Measurements from ENCODE around the gene KLF12.

Gene KLF12

GRCh38 chr13:74134221-74134776 lies at the start of gene KLF12:
Gene KLF12 (minus strand): TSS chr13:74134404.
- DNase-seq = peak; percentile 72

- DNase-seq = no peak
Measured at GRCh38 chr13:74182491-74182890, 48.3 kb upstream of the KLF12 start.

- DNase-seq = no peak
Measured at GRCh38 chr13:74174810-74175209, 40.6 kb upstream of the KLF12 start.

- DNase-seq = no peak
Measured at GRCh38 chr13:74173822-74174221, 39.6 kb upstream of the KLF12 start.

GRCh38 chr13:74171641-74172040 lies 37.4 kb upstream of the KLF12 start:
- no peak for DNase-seq

- DNase-seq = no peak
Measured at GRCh38 chr13:74169676-74170075, 35.5 kb upstream of the KLF12 start.

- no peak for DNase-seq
Measured at GRCh38 chr13:74168263-74168675, 34.1 kb upstream of the KLF12 start.

- DNase-seq = no peak
Measured at GRCh38 chr13:74166261-74167004, 32.2 kb upstream of the KLF12 start.

GRCh38 chr13:74162782-74163181 lies 28.6 kb upstream of the KLF12 start:
- no peak for DNase-seq

- DNase-seq = no peak
Measured at GRCh38 chr13:74162135-74162534, 27.9 kb upstream of the KLF12 start.

GRCh38 chr13:74158571-74159352 lies 24.6 kb upstream of the KLF12 start:
- DNase-seq = no peak

GRCh38 chr13:74158028-74158427 lies 23.8 kb upstream of the KLF12 start:
- no peak for DNase-seq

GRCh38 chr13:74154981-74155380 lies 20.8 kb upstream of the KLF12 start:
- DNase-seq = no peak

GRCh38 chr13:74153316-74153715 lies 19.1 kb upstream of the KLF12 start:
- DNase-seq = peak; percentile 13

GRCh38 chr13:74151859-74152258 lies 17.7 kb upstream of the KLF12 start:
- DNase-seq = no peak

- no peak for DNase-seq
Measured at GRCh38 chr13:74148352-74148751, 14.1 kb upstream of the KLF12 start.

GRCh38 chr13:74145249-74145975 lies 11.2 kb upstream of the KLF12 start:
- DNase-seq = peak; percentile 55

- no peak for DNase-seq
Measured at GRCh38 chr13:74144269-74144668, 10.1 kb upstream of the KLF12 start.

- no peak for DNase-seq
Measured at GRCh38 chr13:74142257-74142656, 8.1 kb upstream of the KLF12 start.

GRCh38 chr13:74138241-74138640 lies 4.0 kb upstream of the KLF12 start:
- DNase-seq = no peak

GRCh38 chr13:74136084-74136658 lies 2.0 kb upstream of the KLF12 start:
- DNase-seq = no peak

GRCh38 chr13:74135326-74136083 lies 1.3 kb upstream of the KLF12 start:
- DNase-seq = peak; percentile 19
